Cardiac fibroblast (primary cell): Measurements from ENCODE around the gene SMIM38.

ENCODE experiments used
- DNase-seq, 2 donors: peaks; one replicate each; pipeline versions ENCODE4 v3.0.0 to v3.0.0-alpha.2; 2010; ENCODE audit warnings: low read depth in 2 of 2
- H3K4me3 ChIP-seq, 2 donors: replicated peaks in 1 of 2; 1 replicate in 1 of 2; 2 replicates in 1 of 2; pipeline ENCODE4 v1.5.1; 2011; ENCODE audit warnings: low read depth in 2 of 2, low read length in 2 of 2, mild to moderate bottlenecking in 2 of 2, moderate library complexity in 1 of 2
- TF ChIP-seq, protein P1 (sequence below): IDR thresholded peaks from one replicate; pipeline ENCODE4 v1.5.1; 2011; ENCODE audit warnings: low read depth, mild to moderate bottlenecking, low read length, inconsistent platforms

Gene SMIM38

DNA sequence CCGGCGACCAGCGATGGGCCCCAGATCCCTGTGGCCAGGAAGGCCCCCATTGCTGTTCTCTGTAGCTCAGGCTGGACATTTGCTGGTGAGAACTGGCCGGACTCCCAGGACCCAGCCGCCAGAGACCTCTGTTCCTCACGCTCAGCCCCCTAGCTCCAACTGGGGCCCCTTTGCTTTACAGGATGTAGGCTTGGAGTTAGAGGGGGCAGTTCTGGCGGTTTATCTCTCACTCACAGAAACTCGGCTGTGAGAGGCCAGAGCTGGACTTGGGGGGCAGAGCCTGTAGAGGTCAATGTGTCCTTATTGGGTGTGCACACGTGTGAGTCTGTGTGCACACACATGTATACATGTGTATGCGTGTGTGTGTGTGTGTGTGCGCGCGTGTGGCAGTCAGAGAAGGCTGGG lies 502 bp downstream of the SMIM38 start:
- H3K4me3 ChIP-seq = no peak overlapping the region
- peak in 1 of 2 donors; percentile 13 for DNase-seq
- TF ChIP-seq, protein P1, sequence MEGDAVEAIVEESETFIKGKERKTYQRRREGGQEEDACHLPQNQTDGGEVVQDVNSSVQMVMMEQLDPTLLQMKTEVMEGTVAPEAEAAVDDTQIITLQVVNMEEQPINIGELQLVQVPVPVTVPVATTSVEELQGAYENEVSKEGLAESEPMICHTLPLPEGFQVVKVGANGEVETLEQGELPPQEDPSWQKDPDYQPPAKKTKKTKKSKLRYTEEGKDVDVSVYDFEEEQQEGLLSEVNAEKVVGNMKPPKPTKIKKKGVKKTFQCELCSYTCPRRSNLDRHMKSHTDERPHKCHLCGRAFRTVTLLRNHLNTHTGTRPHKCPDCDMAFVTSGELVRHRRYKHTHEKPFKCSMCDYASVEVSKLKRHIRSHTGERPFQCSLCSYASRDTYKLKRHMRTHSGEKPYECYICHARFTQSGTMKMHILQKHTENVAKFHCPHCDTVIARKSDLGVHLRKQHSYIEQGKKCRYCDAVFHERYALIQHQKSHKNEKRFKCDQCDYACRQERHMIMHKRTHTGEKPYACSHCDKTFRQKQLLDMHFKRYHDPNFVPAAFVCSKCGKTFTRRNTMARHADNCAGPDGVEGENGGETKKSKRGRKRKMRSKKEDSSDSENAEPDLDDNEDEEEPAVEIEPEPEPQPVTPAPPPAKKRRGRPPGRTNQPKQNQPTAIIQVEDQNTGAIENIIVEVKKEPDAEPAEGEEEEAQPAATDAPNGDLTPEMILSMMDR = no peak

GRCh38 chr11:69156673-69157155 lies 979 bp downstream of the SMIM38 start:
- TF ChIP-seq, protein P1 = no peak
- H3K4me3 ChIP-seq = no peak overlapping the region
- peak; percentile 48 to 51 for DNase-seq

DNA sequence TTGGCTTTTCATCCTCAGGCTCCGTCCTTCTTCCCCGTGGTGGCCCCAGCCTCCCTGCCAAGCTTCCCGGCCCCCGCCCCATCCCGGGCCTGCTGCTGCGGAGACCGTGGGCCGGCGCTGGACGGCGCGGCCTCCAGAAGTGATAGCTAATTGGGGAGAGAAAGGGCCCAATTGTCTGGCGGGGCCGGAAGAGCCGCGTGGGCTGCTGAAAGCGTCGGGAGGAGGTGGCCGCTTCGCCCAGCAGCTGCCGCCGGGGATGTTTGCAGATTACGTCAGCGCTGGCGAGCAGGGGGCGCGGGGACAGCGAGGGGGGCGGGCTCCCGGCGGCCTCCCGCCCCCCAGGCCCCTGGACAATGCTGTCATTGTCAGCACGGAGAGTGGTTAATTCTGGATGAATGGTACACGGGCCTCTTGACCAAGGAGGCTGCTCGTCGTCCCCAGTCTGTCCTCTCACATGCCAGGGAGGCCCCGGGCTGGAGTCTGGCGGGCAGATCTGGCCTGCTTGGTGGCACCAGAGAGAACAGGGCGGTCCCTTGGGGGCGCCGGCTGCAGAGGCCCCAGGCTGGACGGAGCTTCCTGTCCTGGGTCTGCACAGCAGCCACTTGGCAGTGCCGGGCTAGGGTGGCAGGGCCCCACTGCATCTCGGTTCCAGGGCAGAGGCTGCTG lies 1.6 kb downstream of the SMIM38 start:
- TF ChIP-seq, protein P1 = no peak
- DNase-seq = peak; percentile 43 to 59
- H3K4me3 ChIP-seq = no peak overlapping the region

DNA sequence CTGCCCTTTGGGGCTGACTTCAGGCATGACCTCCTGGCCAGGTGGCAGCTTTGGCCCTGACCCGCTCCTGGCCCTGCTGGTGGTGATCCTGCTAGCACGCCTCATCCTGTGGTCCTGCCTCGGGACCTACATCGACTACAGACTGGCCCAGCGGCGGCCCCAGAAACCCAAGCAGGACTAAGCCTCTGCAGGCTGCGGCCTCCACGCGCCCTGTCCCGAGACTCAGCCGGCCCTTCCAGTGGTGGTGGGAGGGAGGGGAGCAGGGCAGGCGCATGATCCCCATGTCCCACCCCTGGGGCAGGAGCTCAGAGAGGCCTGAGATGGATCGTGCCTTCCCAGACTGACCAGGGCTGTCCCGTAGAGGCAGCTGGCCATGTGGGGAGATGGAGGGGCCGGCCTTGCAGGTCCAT lies 2.1 kb downstream of the SMIM38 start:
- TF ChIP-seq, protein P1 = no peak
- DNase-seq = no peak
- no peak overlapping the region for H3K4me3 ChIP-seq

DNA sequence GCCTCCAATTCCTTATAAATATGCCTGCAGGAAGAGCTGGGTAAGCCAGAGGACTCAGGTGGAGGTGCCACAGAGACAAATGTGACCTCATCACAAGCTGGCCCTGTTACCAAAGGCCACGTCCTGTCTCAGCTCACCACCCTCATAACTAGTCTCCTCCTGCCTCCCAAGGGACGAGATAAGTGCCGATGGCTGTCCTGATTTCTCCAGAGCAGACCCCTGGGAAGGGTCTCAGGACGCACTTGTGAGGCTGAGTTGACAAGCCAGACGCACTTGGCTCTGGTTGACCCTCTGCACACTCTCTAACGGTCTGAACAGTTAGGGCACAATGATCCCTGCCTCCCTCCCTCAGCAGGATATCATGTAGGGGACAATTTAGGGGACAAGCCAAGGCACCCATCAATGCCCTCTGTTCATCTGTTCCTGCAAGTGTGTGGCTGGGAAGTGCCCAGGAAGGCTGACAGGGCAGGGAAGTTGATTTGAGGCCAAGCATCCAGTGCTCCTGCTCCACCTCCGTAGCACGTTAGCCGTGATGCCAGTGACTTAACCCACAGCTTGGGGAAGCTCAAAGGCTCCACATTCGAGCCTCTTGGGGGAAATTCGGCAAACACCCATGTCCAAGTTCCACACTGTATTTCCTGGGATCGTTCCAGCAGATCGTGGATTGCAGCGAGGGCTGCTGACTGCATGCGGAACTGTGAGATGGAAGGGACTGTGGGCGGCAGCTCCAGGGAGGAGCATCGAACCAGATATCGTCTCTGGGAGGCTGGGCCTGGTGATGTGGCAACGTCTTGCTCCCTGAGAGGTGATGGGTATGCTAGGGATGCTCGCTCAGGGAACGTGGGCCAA lies 2.8 kb downstream of the SMIM38 start:
- no peak for DNase-seq
- no peak overlapping the region for H3K4me3 ChIP-seq
- TF ChIP-seq, protein P1 = no peak

- TF ChIP-seq, protein P1 = no peak
- DNase-seq = no peak
- no peak overlapping the region for H3K4me3 ChIP-seq
Measured at GRCh38 chr11:69159150-69159852, 3.6 kb downstream of the SMIM38 start.
